ENCODE data around the gene FHIT.

DNA sequence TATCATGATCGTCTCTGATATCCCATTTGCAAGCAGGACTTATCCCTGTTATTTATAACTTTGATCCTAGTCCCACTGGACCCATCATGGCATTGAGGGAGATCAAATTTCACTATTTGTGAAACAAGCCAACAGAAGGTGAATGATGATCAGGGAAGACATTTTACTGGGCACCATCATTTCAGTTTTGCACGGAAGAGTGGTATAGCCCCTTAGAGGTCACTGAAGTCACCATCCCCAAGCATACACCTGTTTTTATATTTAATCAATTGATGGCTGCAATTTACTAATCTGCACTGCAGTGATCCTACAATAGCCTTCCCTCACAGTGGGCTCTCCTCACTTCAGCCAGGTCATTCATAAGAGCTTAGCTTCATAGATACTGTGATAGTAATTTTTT is 132.4 kb downstream of the FHIT start:
- TF ChIP-seq, protein P1, sequence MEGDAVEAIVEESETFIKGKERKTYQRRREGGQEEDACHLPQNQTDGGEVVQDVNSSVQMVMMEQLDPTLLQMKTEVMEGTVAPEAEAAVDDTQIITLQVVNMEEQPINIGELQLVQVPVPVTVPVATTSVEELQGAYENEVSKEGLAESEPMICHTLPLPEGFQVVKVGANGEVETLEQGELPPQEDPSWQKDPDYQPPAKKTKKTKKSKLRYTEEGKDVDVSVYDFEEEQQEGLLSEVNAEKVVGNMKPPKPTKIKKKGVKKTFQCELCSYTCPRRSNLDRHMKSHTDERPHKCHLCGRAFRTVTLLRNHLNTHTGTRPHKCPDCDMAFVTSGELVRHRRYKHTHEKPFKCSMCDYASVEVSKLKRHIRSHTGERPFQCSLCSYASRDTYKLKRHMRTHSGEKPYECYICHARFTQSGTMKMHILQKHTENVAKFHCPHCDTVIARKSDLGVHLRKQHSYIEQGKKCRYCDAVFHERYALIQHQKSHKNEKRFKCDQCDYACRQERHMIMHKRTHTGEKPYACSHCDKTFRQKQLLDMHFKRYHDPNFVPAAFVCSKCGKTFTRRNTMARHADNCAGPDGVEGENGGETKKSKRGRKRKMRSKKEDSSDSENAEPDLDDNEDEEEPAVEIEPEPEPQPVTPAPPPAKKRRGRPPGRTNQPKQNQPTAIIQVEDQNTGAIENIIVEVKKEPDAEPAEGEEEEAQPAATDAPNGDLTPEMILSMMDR (IDR thresholded peaks at IDR 0.05): no peak
- no peak for TF ChIP-seq POLR2AphosphoS5 (IDR thresholded peaks at IDR 0.05)
- TF ChIP-seq EP300 (IDR thresholded peaks at IDR 0.05): no peak
- no peak for TF ChIP-seq POLR2A (IDR thresholded peaks at IDR 0.05)
